GM19025 (cell line): ENCODE measurements around the gene KSR2.
"Not testable (repeated sequence)": the region's sequence is repeated elsewhere in the genome, so short reads cannot be mapped to it uniquely, and the experiment has no call there.

Experiments
- ATAC-seq: cut with Tn5 transposase; IDR thresholded peaks from one replicate; pipeline ENCODE4 v1.9.1; 2021; ENCODE audit warnings: mild to moderate bottlenecking, low read depth, moderate library complexity; ENCODE audit not compliant: unreplicated experiment

The KSR2 gene

GRCh38 chr12:117968826-117969659, at the start of gene KSR2:
Gene KSR2 (minus strand): TSS chr12:117968990. CDS start chr12:117968255, 735 bp downstream.
- ATAC-seq: no peak

DNA sequence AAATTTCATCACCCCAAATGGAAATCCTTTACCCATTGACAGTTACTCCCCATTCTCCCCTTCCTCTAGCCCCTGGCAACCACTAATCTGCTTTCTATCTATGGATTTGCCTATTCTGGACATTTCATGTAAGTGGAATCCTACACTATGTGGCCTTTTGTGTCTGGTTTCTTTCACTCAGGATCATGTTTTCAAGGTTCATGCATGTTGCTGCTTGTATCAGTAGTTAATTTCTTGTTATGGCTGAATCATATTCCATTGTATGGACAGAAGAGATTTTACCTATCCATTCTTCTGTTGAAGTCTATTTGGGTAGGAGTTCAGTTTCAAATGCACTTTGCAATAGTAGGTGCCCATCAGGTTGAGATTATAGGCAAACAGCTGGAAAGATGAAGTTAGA, 49.1 kb upstream of the KSR2 start:
- ATAC-seq: no peak

- ATAC-seq: peak; percentile 98
Measured at GRCh38 chr12:118016424-118017264, 47.9 kb upstream of the KSR2 start, which contains the start of gene RFC5. Gene RFC5 (plus strand): TSS chr12:118016703. CDS start chr12:118016828, 125 bp downstream.

DNA sequence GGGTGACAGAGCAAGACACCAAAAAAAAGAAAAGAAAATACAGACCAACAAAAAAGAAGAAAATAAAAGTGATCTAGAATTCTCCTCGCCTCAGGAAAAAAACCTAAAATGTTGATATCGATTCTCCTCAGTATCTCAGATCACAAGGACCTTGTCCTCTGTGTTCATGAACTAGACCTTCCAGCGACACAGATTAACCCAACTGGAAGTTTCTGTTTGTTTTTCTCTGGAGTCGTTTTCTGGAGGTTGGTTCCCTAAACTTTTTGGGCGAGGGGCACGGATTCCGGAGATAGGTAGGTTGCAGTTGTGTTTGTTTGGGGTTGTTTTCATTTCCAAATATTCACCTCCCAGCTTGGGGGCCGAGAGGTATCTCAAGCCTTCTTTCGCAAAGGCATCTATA, 47.2 kb upstream of the KSR2 start:
- no peak for ATAC-seq

DNA sequence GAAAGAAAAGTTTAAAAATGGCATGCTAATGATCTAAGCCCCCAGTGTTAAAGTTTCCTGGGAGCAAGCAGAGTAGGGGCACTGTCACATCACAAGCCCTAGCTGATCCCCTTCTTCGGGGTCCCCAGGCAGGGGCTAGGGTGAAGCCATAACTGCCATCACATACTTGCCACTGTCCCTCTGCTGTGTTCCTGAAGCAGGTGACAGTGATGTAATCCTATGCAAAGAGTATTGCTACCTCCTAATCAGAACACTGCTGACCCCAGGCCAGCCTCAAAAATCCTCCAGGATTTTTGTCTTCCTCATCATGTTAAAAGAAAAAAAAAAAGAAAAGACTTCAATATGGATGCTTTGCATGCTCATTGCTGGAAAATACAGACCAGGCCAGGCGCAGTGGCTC, 46.5 kb upstream of the KSR2 start:
- no peak for ATAC-seq

DNA sequence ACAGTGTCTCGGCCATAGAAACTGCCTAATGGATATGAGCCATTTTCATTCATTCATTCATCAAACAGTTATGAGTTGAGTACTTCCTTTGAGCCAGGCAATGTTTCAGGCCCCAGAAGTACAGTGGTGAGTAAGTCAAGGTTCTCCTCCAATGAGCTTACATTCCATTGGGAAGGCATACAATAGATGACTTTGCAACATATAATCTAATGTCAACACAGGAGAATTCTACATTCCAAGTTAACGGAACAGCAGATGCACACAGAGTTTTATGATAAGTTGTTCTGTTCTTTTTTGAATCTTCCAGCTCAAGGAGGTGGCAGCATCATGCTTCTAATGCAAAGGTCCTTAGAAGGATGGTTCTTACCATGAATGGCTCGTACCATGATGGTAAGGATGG, 44.5 kb upstream of the KSR2 start:
- no peak for ATAC-seq

DNA sequence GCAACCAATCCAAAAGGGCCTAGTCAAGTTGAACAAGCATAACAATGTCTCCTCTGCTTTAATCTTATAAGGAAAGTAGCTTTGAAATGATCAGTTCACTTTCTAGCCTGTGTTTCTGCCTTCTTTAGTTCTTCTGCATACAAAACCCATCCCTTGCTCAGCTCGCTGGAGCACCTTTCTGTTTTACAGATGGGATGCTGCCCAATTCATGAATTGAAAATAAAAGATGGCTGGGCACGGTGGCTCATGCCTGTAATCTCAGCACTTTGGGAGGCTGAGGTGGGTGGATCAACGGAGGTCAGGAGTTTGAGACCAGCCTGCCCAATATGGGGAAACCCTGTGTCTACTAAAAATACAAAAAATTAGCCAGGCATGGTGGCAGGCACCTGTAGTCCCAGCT, 43.2 kb upstream of the KSR2 start:
- no peak for ATAC-seq

DNA sequence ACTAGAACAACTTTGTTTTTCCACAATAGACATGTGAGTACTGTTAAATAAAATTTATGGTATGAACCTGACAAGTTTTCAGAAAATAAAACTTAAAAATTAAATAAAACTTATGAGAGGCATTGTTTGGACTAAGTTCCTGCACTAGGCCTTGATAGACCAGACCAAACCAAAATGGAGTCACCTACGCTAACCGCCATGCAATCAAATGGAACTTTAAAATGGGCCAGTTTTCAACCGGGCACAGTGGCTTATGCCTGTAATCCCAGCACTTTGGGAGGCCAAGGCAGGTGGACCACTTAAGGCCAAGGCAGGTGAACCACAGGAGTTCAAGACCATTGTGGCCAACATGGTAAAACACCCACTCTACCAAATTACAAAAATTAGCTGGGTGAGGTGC, 42.6 kb upstream of the KSR2 start:
- ATAC-seq: no peak

DNA sequence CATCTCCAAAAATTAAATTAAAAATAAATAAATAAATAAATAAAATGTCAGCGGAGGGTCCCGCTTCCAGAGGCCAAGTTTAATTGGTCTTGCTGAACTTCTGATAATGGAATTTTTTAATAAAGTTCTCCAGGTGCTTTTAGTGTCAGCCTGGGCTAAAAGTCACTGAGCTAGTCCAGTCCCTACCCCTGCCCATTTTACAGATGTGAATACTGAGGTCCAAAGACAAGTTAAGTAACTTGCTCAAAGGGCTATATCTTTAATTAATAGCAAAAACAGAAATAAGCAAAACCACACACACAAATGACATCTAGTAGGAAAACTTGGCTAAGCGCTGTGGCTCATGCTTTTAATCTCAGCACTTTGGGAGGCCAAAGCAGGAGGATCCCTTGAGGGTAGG, 42.1 kb upstream of the KSR2 start:
- ATAC-seq: no peak

DNA sequence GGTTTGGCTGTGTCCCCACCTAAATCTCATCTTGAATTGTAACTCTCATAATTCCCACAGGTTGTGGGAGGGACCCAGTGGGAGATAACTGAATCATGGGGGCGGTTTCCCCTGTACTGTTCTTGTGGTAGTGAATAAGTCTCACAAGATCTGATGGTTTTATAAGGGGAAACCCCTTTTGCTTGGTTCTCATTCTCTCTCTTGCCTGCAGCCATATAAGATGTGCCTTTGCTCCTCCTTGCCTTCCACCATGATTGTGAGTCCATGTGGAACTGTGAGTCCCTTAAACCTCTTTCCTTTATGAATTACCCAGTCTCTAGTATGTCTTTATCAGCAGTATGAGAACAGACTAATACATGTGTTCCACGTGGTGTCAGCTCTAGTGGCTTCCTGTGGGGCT, 31.0 kb upstream of the KSR2 start:
- not testable (repeated sequence) for ATAC-seq

GRCh38 chr12:117998719-117999118, 29.9 kb upstream of the KSR2 start:
- ATAC-seq: no peak

GRCh38 chr12:117994551-117995438, 26.0 kb upstream of the KSR2 start:
- ATAC-seq: no peak

- no peak for ATAC-seq
Measured at GRCh38 chr12:117986705-117987469, 18.1 kb upstream of the KSR2 start.

DNA sequence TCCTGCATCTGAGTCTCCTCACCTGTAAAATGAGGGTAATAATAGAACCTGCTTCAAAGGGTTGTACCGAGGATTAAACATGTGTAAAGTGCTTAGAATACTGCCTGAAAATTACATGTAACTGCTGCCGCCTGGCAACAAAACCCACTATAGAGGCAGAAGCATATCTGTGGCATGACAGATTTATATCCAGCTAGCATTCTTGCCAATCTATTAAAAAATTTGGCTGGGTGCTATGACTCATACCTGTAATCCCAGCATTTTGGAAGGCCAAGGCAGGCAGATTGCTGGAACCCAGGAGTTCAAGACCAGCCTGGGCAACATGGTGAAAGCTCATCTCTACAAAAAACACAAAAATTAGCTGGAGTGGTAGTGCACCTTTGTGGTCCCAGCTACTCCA, 16.4 kb upstream of the KSR2 start:
- ATAC-seq: no peak

GRCh38 chr12:117981267-117981666, 12.5 kb upstream of the KSR2 start:
- ATAC-seq: no peak

GRCh38 chr12:117980616-117981015, 11.8 kb upstream of the KSR2 start:
- no peak for ATAC-seq

- ATAC-seq: no peak
Measured at GRCh38 chr12:117977373-117977772, 8.6 kb upstream of the KSR2 start.

DNA sequence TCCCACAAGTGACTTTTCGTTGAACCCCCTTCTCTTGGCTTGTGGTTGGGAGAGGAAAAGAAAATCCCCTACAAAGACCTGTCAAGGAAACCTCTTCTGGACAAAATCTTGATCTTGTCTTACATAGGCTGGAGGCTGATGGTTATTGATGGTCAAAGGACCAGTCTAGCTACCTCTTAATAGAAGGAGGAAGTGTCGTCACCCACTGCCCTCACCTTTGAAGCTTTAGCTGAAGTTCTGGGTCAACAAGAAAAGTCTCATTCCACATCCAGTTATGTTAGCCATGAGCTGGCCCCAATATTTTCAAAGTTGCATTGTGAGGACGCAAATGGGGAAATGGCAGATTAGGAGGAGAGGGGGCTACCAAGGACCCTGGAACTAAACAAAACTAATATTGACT, 6.2 kb upstream of the KSR2 start:
- ATAC-seq: no peak

DNA sequence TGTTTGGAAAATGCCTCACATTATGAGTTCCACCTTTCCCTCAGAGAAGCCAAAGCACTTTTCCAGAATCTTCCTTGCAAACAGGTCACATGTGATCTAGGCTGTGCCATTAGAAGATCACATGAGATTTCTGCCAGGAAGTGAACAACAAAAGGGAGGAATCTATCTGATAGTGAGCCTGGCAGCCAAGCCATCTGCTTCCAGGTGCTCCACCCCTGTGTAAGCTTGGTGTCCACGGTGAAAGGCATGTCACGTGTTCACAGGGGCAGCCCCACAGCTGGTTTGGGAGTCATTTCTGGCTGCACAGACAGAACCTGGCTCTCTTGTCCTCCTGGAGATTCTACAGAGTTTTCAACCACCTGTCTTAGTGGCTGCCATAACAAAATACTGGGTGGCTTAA, 3.5 kb upstream of the KSR2 start:
- ATAC-seq: no peak

- no peak for ATAC-seq
Measured at GRCh38 chr12:117970334-117970733, 1.5 kb upstream of the KSR2 start.
